Measurements from ENCODE around the gene ANKRD37. TPM values are rescaled to one million over a fixed set of nuclear protein-coding genes. Genes with fewer than 3 reads are reported as not detected.

ANKRD37 gene
- total RNA-seq, 1 experiment from 2014 or later, result 3.6 TPM

GRCh38 chr4:185352202-185352601 is 44.4 kb upstream of the ANKRD37 start:
- Histone ChIP-seq H3K27me3 (replicated peaks; ENCODE audit: control insufficient read depth, insufficient read depth, low read length) (no peaks in the 10 kb centered on the region), H3K4me1 (no peaks in the 10 kb centered on the region), H3K36me3 (ENCODE audit: control insufficient read depth, insufficient read depth, low read length) (no peaks in the 10 kb centered on the region), H3K4me3 (ENCODE audit: low read depth, low read length) (no peak overlapping the region), H3K9me3 (no peaks in the 10 kb centered on the region)
- ChIA-PET POLR2A (no interaction called here), CTCF (no interaction called here)
- no peak for TF ChIP-seq CTCF (IDR thresholded peaks at IDR 0.05; ENCODE audit: insufficient read depth in 1 of 2, low read depth in 1 of 2, low read length in 1 of 2, severe bottlenecking in 1 of 2, unreplicated experiment in 1 of 2)
- Mint-ChIP-seq H3K4me3 (ENCODE audit: unreplicated experiment) (no peak overlapping the region), H3K9me3 (ENCODE audit: unreplicated experiment) (no peaks in the 10 kb centered on the region), H3K27ac (ENCODE audit: unreplicated experiment) (no peak overlapping the region), H3K4me1 (ENCODE audit: low read depth, unreplicated experiment) (no peaks in the 10 kb centered on the region), H3K27me3 (ENCODE audit: insufficient read depth, unreplicated experiment) (no peaks in the 10 kb centered on the region), H3K36me3 (ENCODE audit: insufficient read depth, unreplicated experiment) (peaks cover 6% of the 10 kb centered on the region)
- no TSS peak for BruUV-seq (replicated peaks)
- DNase-seq, result no peak
- intact Hi-C loops (cut with micrococcal nuclease; ENCODE audit: unreplicated experiment), result no loop called here

- H3K27ac Mint-ChIP-seq (ENCODE audit: unreplicated experiment), result no peak overlapping the region
- no peaks in the 10 kb centered on the region for H3K9me3 Mint-ChIP-seq (ENCODE audit: unreplicated experiment)
- intact Hi-C loops (cut with micrococcal nuclease; ENCODE audit: unreplicated experiment), result no loop called here
- no peaks in the 10 kb centered on the region for H3K4me1 ChIP-seq
- no peaks in the 10 kb centered on the region for H3K27me3 Mint-ChIP-seq (ENCODE audit: insufficient read depth, unreplicated experiment)
- no peak for DNase-seq
- peaks cover 6% of the 10 kb centered on the region for H3K36me3 Mint-ChIP-seq (ENCODE audit: insufficient read depth, unreplicated experiment)
- BruUV-seq (replicated peaks), result no TSS peak
- no peak for TF ChIP-seq CTCF (IDR thresholded peaks at IDR 0.05; ENCODE audit: insufficient read depth in 1 of 2, low read depth in 1 of 2, low read length in 1 of 2, severe bottlenecking in 1 of 2, unreplicated experiment in 1 of 2)
- CTCF ChIA-PET, result no interaction called here
- no peak overlapping the region for H3K4me3 ChIP-seq (ENCODE audit: low read depth, low read length)
- no peaks in the 10 kb centered on the region for H3K9me3 ChIP-seq
- POLR2A ChIA-PET, result no interaction called here
- H3K4me3 Mint-ChIP-seq (ENCODE audit: unreplicated experiment), result no peak overlapping the region
- no peaks in the 10 kb centered on the region for H3K27me3 ChIP-seq (replicated peaks; ENCODE audit: control insufficient read depth, insufficient read depth, low read length)
- H3K4me1 Mint-ChIP-seq (ENCODE audit: low read depth, unreplicated experiment), result no peaks in the 10 kb centered on the region
- H3K36me3 ChIP-seq (ENCODE audit: control insufficient read depth, insufficient read depth, low read length), result no peaks in the 10 kb centered on the region
These were observed 43.9 kb upstream of the ANKRD37 start for GRCh38 chr4:185352741-185353140.

- Mint-ChIP-seq H3K36me3 (ENCODE audit: insufficient read depth, unreplicated experiment) (no peaks in the 10 kb centered on the region), H3K27me3 (ENCODE audit: insufficient read depth, unreplicated experiment) (no peaks in the 10 kb centered on the region), H3K27ac (ENCODE audit: unreplicated experiment) (no peak overlapping the region), H3K4me1 (ENCODE audit: low read depth, unreplicated experiment) (no peaks in the 10 kb centered on the region), H3K4me3 (ENCODE audit: unreplicated experiment) (no peak overlapping the region), H3K9me3 (ENCODE audit: unreplicated experiment) (no peaks in the 10 kb centered on the region)
- POLR2A ChIA-PET, result no interaction called here
- no TSS peak for BruUV-seq (replicated peaks)
- no peak for DNase-seq
- H3K27me3 ChIP-seq (replicated peaks; ENCODE audit: control insufficient read depth, insufficient read depth, low read length), result no peaks in the 10 kb centered on the region
- no peak for TF ChIP-seq CTCF (IDR thresholded peaks at IDR 0.05; ENCODE audit: insufficient read depth in 1 of 2, low read depth in 1 of 2, low read length in 1 of 2, severe bottlenecking in 1 of 2, unreplicated experiment in 1 of 2)
- no peak overlapping the region for H3K4me3 ChIP-seq (ENCODE audit: low read depth, low read length)
- peaks cover 6% of the 10 kb centered on the region; the same call in 1 of the 2 replicates for H3K4me1 ChIP-seq
- no peaks in the 10 kb centered on the region for H3K9me3 ChIP-seq
- H3K36me3 ChIP-seq (ENCODE audit: control insufficient read depth, insufficient read depth, low read length), result no peaks in the 10 kb centered on the region
- intact Hi-C loops (cut with micrococcal nuclease; ENCODE audit: unreplicated experiment), result no loop called here
- CTCF ChIA-PET, result no interaction called here
These were observed 39.4 kb upstream of the ANKRD37 start for GRCh38 chr4:185357211-185357610.
